Astrocyte (in vitro differentiated cells and primary cell): Measurements from ENCODE around the gene FBXO30.

ENCODE experiments used
- EZH2 ChIP-seq: IDR thresholded peaks from 2 replicates; pipeline ENCODE4 v1.6.1; 2012; ENCODE audit warnings: mild to moderate bottlenecking, low read length, inconsistent platforms; ENCODE audit not compliant: insufficient read depth
- TF ChIP-seq, protein P1 (sequence below): IDR thresholded peaks from 2 replicates; pipeline ENCODE4 v1.5.1; 2011; ENCODE audit warnings: low read depth, mild to moderate bottlenecking, inconsistent platforms, low read length, moderate library complexity; ENCODE audit not compliant: insufficient read depth

DNA sequence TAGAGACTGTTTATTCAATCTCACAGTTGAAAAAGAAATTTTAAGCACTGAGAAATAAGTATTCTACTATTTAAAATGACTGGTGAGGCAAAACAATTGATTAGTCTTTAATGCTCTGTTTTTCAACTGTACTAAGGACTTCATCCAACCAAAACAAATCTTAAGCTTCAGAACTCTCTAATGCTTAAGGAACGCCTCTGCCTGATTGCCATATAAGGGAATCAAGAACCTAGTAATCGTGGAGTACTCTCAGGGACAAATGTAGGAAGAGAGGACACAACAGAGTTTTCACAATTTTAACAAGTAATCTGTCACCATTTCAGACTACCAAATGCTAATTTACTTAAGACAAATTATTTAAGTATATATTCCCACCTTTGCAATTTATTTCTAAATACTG, 16.1 kb downstream of the FBXO30 start:
- TF ChIP-seq EZH2, result no peak
- TF ChIP-seq, protein P1, sequence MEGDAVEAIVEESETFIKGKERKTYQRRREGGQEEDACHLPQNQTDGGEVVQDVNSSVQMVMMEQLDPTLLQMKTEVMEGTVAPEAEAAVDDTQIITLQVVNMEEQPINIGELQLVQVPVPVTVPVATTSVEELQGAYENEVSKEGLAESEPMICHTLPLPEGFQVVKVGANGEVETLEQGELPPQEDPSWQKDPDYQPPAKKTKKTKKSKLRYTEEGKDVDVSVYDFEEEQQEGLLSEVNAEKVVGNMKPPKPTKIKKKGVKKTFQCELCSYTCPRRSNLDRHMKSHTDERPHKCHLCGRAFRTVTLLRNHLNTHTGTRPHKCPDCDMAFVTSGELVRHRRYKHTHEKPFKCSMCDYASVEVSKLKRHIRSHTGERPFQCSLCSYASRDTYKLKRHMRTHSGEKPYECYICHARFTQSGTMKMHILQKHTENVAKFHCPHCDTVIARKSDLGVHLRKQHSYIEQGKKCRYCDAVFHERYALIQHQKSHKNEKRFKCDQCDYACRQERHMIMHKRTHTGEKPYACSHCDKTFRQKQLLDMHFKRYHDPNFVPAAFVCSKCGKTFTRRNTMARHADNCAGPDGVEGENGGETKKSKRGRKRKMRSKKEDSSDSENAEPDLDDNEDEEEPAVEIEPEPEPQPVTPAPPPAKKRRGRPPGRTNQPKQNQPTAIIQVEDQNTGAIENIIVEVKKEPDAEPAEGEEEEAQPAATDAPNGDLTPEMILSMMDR, result no peak
